ENCODE measurements around the gene CCDC3. TPM values are rescaled to one million over a fixed set of nuclear protein-coding genes. Genes with fewer than 3 reads are reported as not detected.
A peak's percentile ranks its signal among the peaks of the same experiment; 100 is the strongest.

The CCDC3 gene
- total RNA-seq, 1 donor: 0.43 TPM

GRCh38 chr10:12969951-12970350 lies 31.6 kb downstream of the CCDC3 start:
- no peak for TF ChIP-seq CTCF (IDR thresholded peaks at IDR 0.05; ENCODE audit: insufficient read depth, low read depth, low read length)
- H3K4me3 ChIP-seq (ENCODE audit: low read depth, low read length): no peak overlapping the region
- peak; percentile 26 for DNase-seq (ENCODE audit: low read depth)

- TF ChIP-seq CTCF (IDR thresholded peaks at IDR 0.05; ENCODE audit: insufficient read depth, low read depth, low read length): no peak
- no peak overlapping the region for H3K4me3 ChIP-seq (ENCODE audit: low read depth, low read length)
- no peak for DNase-seq (ENCODE audit: low read depth)
These were observed 35.4 kb downstream of the CCDC3 start for GRCh38 chr10:12966067-12966466.

GRCh38 chr10:12965571-12965970 lies 35.9 kb downstream of the CCDC3 start:
- DNase-seq (ENCODE audit: low read depth): peak; percentile 38
- no peak for TF ChIP-seq CTCF (IDR thresholded peaks at IDR 0.05; ENCODE audit: insufficient read depth, low read depth, low read length)

GRCh38 chr10:12962556-12962955 lies 39.0 kb downstream of the CCDC3 start:
- TF ChIP-seq CTCF (IDR thresholded peaks at IDR 0.05; ENCODE audit: insufficient read depth, low read depth, low read length): no peak
- H3K4me3 ChIP-seq (ENCODE audit: low read depth, low read length): no peak overlapping the region
- no peak for DNase-seq (ENCODE audit: low read depth)

More at GRCh38 chr10:12965571-12965970, 35.9 kb downstream of the CCDC3 start:
- no peak overlapping the region for H3K4me3 ChIP-seq (ENCODE audit: low read depth, low read length)

GRCh38 chr10:12961416-12962205 lies 39.9 kb downstream of the CCDC3 start:
- no peak overlapping the region for H3K4me3 ChIP-seq (ENCODE audit: low read depth, low read length)
- peak; percentile 23 for DNase-seq (ENCODE audit: low read depth)
- no peak for TF ChIP-seq CTCF (IDR thresholded peaks at IDR 0.05; ENCODE audit: insufficient read depth, low read depth, low read length)

- DNase-seq (ENCODE audit: low read depth): no peak
- no peak for TF ChIP-seq CTCF (IDR thresholded peaks at IDR 0.05; ENCODE audit: insufficient read depth, low read depth, low read length)
- H3K4me3 ChIP-seq (ENCODE audit: low read depth, low read length): no peak overlapping the region
These were observed 40.6 kb downstream of the CCDC3 start for GRCh38 chr10:12960941-12961340.
